D341Med (cell line): ENCODE measurements around the gene EOGT.

ENCODE experiments used
- DNase-seq: peaks from one replicate; pipeline ENCODE4 v3.0.0; 2012; ENCODE audit warnings: low spot score

EOGT gene

DNA sequence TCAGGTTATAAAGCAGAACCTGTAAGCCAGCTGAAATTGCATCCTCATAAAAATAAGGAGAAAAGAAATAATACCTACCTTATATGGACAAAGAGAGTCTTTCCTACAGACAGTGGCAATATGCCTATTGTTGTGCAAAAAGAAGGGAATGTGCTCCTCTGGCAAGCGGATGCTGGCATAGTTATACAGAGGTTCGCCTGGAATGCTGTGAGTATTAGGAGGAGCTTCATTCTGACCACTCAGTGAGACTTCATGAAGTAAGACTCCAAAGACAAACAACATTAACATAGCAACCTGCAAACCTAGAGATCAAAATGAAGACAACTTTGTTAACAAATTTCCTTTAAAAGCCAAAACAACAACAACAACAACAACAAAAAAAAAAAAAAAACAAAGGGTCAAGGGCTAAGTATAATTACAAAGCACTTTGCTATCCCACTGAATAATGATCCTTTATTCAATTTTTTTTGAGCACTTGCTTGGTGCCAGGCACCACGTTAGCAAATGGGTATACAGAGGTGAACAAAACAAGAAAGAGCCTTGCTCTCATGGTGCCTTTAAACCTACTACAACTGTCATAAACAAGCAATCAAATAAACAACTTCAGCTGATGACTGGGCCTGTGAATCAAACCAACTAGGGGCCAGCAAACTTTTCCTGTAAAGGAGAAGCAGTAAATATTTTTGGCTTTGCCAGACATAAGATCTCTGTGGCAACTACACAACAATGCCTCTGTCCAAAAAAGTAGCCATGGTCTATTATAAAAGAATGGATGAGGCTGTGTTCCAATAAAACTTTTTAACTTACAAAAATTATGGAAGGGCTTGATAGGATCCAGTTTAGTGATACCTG, 3.7 kb downstream of the EOGT start:
- no peak for DNase-seq

DNA sequence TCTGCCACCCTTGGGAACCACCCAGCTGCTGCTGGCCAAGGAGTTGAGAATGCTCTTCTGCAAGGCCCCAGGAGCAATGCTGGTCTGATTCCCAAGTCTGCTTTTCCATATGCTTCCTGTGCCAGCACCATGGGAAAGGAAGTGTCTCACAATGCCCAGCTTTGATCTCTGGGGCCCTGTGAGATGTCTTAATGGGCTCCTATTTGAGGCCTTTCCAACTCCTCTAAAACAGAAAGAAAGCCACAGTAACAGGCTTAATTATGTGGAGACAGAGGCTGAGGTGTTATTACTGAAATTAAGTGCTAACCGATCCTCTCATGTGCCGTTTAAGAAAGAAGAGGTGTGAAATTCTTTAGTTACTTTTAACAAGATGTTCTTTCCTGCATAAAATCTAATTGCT, 4.5 kb downstream of the EOGT start:
- DNase-seq: peak; percentile 34

DNA sequence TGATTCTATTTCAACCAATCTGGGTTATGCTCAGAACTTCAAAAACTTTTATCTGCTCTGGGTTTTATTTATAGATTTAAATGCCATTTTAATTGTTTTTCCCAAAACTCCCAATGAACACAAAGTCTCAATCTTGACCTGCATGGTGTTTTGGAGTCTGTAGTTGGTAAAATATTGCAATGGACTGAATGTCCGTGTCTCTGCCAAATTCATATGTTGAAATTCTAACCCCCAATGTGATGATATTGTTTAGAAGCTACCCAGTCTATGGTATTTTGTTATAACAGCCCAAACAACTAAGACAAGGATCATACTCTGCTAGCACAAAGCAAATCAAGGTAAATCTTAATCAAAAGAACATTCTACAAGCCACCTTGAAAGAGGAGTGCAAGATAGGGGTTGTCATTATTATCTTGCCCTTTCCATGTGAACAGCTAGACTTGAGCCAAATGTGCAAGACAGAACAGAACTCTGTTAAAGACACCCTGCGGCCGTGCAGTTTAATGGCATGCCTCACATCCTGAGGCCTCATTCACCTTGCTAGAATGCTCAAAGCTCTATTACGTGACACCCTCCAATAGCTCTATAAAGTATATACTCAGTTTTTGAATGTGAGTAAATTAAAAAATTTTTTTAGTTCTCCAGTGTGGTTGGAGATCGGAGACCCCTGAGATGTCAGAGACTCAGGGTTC, 7.5 kb downstream of the EOGT start:
- no peak for DNase-seq

DNA sequence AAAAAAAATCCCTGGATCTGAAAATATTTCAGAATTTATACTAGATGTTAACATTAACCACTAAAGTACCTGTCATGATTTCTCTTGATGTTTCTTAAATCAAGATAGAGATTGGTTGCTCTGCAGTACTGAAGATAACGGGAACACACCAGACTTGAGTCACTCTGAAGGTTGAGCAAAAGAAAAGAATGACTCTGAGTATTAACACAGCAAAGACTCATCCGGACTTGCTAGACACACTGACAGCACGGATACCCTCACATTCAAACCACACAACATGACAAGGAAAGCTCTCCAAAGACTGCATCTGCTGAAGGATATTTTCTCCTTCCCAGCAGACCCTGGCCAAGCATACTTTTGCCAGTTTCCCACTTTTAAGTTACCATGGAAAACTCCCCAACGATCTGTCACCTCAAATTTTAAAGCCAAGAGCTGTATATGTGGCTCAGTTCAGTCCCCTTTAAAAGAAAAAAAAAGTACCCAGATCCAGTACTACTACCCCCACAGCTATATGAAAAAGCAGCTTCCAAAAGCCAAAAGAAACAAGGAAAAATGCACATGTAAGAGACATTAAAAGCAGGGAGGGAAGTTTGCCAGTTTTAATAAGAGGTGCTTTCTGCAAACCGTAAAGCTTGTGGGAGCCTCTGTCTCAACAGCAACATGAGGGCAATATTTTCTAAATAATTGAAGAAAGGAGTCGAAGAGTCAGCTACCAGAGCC, 8.3 kb downstream of the EOGT start:
- DNase-seq: no peak

DNA sequence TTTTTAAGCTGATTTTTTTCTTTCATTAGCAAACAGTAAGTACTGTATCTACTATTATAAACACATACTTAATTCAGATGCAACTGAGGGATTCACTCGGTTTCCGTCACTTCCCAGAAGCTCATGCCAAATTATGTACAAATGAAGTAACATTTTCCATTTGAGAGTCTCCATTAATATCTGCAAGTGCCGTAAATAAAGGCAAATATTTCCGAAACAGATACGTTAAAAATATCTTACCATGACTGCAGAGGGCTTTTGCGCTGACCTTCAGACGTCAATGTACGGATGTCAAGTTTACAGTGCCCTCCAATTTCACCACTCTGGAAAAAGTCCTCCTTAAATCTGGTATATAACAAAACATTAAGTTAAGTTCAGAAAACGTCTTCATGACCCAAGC, 9.3 kb downstream of the EOGT start:
- no peak for DNase-seq

DNA sequence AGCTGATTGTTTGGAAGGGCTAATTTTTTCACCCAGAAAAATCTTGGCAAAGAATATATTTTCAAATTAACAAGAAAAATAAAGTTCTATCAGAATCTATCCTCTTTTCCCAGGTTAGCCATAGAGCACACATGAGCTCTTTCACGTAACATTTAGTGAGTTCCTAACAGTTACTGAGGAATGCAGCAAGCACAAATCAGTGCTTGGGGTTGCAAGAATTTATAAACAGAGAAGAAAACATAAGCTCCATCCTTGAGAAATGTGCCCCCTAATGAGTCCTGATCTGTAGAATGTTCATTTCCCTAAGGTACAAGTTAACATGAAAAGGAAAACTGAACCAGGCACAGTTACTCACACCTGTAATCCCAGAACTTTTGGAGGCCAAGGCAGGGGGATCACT, 13.9 kb downstream of the EOGT start:
- no peak for DNase-seq

DNA sequence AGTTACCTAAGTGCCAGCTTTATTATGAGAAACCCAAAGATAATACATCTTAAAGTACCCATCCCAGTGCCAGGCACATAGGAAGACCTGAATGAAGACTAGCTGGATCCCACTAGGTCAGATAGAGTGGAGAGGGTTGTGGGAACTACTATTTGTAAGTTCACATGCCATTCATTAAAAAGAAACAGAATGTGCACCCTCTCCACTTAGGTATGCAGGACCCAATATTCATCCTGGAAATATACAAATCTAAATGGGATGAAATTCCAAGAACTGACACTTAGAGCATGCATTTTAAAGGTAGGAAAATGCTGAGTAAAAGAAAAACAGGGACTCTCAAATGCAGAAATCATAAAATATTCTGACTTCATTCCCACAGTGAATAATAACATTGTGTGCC, 14.3 kb downstream of the EOGT start:
- DNase-seq: no peak

DNA sequence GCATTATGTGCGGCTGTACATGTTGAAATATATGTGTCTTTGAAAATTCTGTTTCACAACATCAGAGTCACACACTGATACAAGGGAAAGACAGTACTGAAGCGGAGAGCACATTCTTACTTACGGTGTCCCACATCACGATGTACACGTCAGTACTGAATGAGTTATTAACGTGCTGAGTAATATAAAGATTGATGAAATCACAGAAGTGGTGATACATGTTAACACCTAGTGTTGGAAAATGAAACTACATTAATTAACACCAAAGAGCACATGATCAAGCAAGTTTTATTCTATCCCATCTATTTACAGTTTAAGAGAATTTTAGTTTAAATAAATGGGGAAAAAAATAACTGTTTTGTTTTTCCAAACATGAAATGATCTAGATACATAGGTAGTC, 15.6 kb downstream of the EOGT start:
- DNase-seq: no peak

DNA sequence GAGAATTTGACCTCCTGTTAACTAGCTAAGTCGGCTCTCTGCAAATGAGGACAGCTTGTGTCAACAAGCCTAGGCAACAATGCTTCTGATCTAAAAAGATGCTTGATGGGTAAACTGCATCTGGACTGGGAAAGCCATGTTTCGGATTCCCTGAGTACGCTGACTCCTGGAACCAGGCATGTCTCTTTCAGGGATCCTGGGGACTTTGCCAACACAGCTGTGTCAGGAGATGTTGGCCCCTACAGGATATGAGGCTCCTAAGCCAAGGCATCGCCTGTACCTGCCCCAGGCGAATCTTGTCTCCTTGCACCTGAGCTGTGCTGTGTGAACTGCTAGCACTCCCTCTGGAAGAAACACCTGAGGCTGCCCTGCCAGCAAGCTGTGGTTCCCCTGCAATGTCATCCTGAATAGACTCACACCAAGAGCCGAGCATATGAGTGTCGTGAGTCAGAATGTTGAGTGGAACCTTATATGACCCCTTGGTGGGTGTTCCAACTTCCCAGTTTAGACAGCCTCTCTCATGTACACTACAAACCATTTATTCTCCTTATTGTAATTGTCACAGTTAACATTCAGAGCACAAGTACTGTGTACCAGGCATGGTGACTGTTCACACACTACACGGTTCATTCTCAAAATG, 17.0 kb downstream of the EOGT start:
- no peak for DNase-seq

DNA sequence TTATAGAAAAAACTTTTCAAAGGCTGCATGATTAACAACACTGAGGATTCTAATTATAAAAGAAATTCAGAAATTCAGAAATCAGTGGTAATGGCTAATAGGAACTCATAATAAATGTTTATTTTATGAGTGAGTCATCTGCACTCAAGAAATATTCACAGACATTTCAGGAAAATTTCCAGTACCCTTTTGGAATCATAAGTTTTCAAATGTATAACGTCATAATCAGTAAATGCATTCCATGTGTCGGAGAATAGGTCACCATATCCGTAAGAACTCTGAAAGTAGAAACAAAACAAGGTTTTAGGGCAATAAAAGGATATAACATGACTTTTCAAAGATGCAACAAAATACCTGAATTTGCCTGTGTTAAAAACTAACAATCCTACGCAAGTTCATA, 24.7 kb downstream of the EOGT start:
- DNase-seq: no peak

DNA sequence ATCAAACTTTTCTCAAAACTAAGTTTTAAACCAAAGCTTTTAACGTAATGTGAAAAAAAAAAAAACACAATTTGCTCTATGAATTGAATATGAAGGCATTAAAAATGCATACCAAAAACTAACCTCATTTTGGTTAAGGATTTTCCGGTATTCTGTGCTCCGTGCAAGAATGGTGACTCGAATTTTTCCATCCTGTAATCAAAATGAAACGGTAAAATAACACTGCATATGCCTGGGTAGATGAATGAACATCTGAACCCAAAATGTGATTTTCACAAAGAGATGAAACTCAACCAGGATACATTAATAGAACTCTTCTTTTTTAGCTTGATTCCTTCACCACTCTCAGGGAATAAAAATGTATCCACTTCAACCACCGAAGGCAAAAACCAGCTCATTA, 26.2 kb downstream of the EOGT start:
- no peak for DNase-seq

DNA sequence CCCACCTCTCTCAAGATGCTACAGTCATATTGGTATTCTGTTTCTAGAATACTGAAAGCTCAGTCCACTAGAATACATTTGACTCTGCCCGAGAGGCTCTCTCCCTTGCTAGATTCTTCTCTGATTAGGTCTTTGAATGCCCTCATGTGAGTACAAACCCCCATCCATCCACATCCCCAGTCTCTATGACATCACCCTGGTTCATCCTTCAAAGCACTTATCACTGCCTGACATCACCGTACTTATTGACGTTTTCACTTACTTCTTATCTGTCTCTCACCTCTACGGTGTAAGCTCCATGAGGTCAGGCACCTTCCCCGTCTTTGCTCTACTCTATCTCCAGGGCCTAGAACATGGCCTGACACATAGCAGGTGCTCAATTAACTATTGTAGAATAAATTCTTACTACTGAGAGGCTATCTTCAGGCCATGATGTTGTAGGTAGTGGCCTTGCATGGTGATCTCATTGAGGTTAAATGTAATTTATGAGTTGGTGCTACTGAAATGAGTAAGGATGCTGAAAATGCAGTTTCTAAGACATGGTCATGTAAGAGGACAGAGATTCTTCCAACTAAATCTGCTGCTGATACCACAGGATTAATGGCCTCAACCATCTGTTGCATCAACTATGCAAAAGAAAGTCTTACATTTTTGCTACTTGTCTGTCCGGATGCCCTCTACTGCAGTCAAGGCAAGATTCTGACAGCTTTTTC, 26.8 kb downstream of the EOGT start:
- DNase-seq: peak; percentile 27

DNA sequence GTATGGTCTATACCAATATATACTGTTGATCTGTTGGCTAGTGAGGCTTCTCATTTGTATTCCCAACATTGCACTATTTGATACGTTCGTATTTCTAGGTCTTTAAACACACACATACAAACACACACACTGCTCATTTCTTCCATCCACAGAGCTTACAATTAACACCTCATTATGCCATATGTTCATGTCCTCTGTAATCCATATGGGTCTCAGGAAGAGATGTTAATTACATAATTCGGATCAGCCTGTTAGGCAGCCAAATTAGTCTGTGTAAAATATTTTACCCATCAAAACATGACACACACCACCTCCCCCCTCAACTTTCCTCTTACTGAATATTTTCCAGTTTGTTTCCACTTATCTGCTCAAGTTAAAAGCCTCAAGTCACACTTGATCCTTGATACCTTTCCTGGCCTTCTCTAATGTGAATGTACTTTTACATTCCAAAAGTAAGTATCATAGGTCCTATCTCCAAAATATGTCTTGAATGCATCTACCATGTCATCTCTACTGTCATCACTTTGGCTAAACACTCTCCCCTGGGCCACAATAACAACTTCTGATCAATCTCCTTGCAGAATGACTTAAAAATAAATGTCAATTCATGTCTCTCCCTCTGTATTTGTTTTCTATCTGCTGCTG, 28.2 kb downstream of the EOGT start:
- DNase-seq: no peak

DNA sequence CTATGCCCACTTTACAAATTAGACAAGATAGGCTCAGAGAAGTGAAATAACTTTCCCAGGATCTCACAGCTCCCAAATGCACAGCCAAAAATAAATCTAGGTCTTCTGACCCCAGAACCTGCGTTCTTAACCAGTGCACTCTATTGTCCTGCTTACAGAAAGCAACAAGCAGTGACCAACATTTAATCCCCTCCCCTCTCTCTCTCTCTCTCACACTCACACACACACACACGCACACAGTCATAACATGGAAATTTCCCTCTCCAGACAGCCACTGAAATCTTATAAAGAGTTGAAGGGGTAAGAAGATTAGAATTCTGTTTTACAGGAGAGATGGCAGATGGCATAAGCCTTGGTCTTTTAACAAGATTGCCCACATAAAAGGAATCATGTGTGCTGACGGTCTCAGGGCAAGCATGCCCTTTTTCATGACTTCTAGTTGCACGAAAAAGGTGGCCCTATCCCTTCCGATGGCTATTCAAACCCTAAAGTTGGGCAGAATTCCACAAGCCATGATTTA, 29.4 kb downstream of the EOGT start:
- DNase-seq: peak; percentile 52

DNA sequence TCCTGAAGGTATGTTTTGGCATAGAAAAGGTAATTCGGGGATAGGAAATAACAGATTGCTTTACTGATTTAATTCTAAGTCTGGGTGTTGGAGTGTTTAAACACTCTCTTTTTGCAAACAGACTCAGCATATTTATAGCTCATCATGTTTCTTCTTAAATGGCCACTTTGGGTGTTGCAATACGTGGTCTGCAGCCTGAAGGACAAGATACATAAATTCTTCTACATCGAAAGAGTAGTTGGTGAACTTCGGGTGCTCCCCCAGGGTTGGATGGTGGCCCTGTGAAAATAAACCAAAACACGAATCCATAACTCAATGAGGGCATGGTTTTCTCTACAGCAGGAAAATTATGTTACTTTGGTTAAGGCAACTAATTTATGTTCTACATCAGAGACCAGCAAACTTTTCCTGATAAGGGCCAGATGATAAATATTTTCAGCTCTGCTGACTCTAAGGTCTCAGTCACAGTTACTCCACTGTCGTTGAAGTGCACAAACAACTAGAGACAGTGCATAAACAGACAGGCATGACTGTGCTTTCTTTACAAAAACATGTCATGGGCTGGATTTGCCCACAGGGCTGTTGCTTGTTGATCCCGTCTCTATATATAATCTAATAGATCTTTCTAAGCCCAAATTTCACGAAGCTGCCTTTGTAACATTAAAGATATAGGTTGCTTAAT, 35.9 kb downstream of the EOGT start:
- DNase-seq: no peak

DNA sequence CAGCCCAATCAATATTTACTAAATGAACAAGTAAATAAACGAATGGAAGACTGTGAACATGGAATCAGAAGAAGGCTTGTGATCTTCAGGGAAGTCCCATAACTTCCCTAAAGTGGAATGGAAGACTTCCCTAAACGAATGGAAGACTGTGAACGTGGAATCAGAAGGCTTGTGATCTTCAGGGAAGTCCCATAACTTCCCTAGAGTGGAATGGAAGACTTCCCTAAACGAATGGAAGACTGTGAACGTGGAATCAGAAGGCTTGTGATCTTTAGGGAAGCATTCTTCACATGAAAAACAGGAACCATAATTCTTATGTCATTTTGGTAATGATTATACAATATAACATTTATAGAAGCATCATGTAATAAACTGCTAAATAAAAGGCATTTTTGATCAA, 38.8 kb downstream of the EOGT start:
- DNase-seq: no peak

DNA sequence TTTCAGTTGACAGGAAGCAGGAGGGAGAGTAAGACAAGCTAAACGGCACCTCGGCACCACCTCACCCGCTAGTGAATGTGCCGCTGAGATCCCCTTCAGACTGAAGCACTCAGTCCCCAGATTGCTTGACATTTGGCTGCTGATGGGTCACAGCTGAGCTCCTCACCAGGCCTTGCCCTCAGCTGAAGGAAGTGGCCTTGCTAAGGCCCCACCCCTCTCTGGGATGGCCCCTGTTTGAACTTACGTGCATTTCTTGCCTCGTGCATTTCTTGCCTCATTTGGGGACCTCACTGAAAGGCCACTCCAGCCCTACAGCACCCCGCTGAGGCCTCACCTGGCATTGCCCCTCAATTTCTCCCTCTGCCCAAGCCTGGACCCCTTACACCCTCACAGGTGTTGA, 39.8 kb downstream of the EOGT start:
- no peak for DNase-seq

DNA sequence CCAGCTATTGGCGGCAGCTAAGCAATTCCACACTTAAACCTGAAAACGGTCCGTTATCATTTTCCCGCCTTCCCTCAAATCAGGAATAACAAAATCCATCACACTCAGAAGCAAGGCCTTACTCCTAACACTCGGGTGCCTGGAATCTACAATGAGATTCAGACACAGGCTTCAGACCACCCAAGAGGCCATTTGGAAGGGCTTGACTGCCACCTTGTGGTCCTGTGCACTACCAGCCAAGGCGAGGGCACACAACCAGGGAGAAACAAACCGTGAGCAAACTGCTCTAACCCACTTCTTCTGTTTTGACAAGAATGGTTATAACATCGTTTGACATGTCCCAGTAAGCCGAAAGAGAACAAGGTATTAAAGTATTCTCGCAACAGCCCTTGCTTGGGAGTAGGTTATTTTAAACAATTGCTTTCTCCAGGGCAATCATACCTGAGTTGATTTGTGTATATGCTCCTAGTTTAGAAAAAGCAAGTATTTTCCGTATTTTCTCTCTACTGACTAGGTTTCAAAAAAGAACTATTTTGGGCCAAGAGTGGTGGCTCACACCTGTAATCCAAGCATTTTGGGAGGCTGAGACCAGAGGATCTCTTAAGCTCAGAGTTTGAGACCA, 41.0 kb downstream of the EOGT start:
- DNase-seq: peak; percentile 85

DNA sequence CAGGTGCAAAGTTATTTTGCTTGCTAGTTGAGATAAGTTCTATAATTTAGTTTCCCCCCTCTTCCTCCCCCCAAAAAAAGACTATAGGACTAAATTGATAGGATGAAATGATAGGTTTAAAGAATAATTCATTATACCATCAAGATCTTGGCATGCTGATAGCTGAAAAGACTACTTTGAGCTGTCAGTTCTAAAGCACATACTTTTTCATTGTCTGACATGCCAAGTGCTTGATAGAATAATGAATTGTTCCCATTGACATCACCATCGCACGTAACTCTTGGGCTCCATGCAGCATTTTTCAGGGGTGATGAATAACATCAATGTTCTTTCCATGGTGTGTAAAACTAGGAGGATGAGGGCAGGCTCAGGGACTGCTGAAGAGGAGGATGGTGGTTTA, 48.8 kb downstream of the EOGT start:
- no peak for DNase-seq

DNA sequence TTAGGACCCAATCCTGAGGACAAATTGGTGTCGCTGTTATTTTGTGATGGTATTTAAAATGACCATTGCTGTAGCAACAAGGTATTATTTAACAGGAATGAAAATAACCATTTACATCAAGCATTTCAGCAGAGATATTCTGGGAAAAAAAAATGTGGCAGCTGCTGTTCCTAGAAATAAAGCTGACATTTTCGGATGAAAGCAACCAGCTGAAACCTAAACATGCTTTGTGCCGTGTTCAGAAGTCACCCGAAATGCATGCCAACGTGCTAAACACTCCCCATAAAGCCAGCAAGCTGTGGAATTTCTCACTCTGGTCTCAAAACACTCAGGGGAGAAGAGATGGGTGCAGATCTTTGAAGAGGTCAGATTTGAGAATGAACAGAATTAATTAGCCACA, 49.6 kb downstream of the EOGT start:
- no peak for DNase-seq
